Superior temporal gyrus (tissue), 1 donor: Measurements from ENCODE around the gene CHKA.

Experiments
- DNase-seq: peaks from one replicate; pipeline ENCODE4 v3.0.0-alpha.2; 2016; ENCODE audit errors: extremely low spot score

Gene CHKA

GRCh38 chr11:68121067-68121899, at the start of gene CHKA:
CHKA (minus strand) TSS chr11:68121388; CDS start chr11:68121177, 211 bp downstream.
- DNase-seq = peak; percentile 92

GRCh38 chr11:68169442-68169841, 48.3 kb upstream of the CHKA start:
- DNase-seq = no peak

- DNase-seq = no peak
These were observed 47.5 kb upstream of the CHKA start for GRCh38 chr11:68168694-68169093.

GRCh38 chr11:68167474-68167873, 46.3 kb upstream of the CHKA start:
- DNase-seq = no peak

GRCh38 chr11:68166969-68167368, 45.8 kb upstream of the CHKA start:
- no peak for DNase-seq

- DNase-seq = no peak
These were observed 44.4 kb upstream of the CHKA start for GRCh38 chr11:68165601-68166000.

- no peak for DNase-seq
These were observed 43.2 kb upstream of the CHKA start for GRCh38 chr11:68164437-68164836.

- DNase-seq = no peak
These were observed 42.5 kb upstream of the CHKA start for GRCh38 chr11:68163691-68164090.

- no peak for DNase-seq
These were observed 39.0 kb upstream of the CHKA start for GRCh38 chr11:68160100-68160695.

GRCh38 chr11:68159665-68160064, 38.5 kb upstream of the CHKA start:
- DNase-seq = peak; percentile 45

GRCh38 chr11:68159161-68159560, 38.0 kb upstream of the CHKA start:
- DNase-seq = no peak

- no peak for DNase-seq
These were observed 37.4 kb upstream of the CHKA start for GRCh38 chr11:68158580-68158979.

- no peak for DNase-seq
These were observed 32.6 kb upstream of the CHKA start for GRCh38 chr11:68153742-68154141.

- no peak for DNase-seq
These were observed 28.8 kb upstream of the CHKA start for GRCh38 chr11:68150037-68150436.

- no peak for DNase-seq
These were observed 28.2 kb upstream of the CHKA start for GRCh38 chr11:68149417-68149816.

- DNase-seq = no peak
These were observed 27.7 kb upstream of the CHKA start for GRCh38 chr11:68148879-68149278.

- DNase-seq = no peak
These were observed 27.1 kb upstream of the CHKA start for GRCh38 chr11:68148071-68148805.

- no peak for DNase-seq
These were observed 25.7 kb upstream of the CHKA start for GRCh38 chr11:68146704-68147474.

- no peak for DNase-seq
These were observed 24.9 kb upstream of the CHKA start for GRCh38 chr11:68146010-68146540.

GRCh38 chr11:68145120-68145866, 24.1 kb upstream of the CHKA start:
- DNase-seq = no peak

- DNase-seq = no peak
These were observed 22.1 kb upstream of the CHKA start for GRCh38 chr11:68143310-68143689.
